Fibroblast of peridontal ligament (primary cell): ENCODE measurements around the gene CNPY1.
"Not testable (repeated sequence)": the region's sequence is repeated elsewhere in the genome, so short reads cannot be mapped to it uniquely, and the experiment has no call there.

Experiments
- DNase-seq: peaks from one replicate; pipeline ENCODE4 v3.0.0-alpha.2; 2010; ENCODE audit errors: extremely low read depth

Gene CNPY1

DNA sequence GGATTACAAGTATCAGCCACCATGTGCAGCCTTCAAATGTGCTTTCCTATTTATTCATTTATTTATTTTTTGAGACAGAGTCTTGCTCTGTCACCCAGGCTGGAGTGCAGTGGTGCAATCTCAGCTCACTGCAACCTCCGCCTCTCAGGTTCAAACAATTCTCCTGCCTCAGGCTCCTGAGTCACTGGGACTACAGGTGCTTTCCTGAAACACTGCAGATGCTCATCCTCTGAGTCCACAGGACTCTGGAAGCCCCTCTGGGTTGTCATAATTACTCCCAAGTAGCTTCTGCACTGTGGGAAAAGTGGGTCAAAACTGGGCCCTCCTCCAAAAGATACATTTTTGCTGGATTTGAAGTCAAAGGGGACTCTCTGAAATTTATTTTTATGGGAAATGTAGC is at the start of gene CNPY1:
Gene CNPY1, minus strand, starts transcription at position 111 of the 400 bp plus-strand sequence. CDS start 630 bp downstream, outside the sequence.
- DNase-seq: not testable (repeated sequence)

GRCh38 chr7:155594961-155595366 is 48.6 kb upstream of the CNPY1 start:
- no peak for DNase-seq

GRCh38 chr7:155594163-155594732 is 47.9 kb upstream of the CNPY1 start:
- DNase-seq: no peak

DNA sequence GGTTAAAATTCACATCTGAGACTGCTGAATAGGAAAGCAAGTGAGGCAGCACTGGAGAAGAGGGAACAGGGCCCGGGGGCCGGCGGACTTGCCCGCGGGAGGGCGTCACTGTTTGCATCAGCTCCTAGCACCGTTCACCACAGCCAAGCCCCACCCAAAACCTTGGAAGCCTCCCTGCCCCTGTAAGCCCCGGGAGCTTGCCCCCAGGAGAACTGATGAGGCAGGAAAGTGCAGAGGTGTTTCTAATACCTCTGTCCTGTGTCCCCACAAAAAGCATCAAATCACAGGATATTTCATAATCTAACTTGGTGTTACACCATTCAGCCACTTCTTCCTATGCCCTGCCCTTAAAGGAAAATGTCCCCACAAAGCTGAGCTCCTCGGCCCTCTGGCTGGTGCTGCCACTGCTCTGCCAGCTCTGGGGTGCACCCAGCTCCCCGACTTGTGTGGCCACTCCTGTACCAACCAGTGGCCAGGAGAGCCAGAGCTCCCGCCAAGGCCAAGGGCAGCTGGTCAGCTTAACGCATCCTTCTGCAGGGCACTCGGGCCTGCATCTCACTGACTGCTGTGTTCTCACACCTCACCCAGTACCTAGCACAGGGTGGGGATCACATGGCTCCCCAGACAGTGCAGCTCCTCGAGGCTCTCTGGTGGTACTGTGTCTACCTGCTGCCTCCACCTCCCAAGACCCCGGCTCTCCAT is 47.3 kb upstream of the CNPY1 start:
- no peak for DNase-seq

DNA sequence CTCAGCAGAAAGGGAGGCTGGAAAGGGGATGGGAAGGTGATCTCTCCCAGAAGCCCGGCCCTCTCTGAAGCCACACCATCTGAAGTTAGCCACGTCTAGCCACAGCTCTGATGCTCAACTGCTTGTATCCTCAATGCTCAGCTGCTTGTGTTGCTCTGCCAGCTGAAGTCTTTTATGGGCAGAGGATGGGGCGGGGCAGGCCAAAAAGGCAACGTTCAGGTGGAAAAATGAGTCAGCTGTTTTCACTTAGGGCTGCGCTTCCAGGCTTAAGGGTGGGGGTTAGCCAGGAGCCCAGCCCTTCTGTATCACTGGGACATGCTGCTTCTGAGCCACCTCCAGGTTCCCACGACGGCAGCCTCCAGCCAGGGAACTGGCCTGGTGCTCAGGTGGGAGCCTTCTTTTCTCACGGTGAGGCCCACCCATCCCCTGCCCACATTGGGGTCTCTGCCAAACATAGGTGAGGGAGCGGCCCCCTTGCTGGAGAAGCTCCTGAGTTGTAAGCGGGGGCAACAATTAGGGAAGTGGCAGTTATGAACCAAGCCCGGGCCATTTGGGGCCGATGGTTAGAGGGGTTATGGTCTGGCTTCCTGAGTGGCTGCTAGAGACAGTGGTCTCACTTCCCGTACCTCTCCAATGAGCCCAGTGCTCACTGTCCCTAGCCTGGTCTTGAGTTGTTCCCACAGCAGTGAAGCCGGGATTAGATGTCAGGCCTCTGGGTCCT is 44.9 kb upstream of the CNPY1 start:
- no peak for DNase-seq

DNA sequence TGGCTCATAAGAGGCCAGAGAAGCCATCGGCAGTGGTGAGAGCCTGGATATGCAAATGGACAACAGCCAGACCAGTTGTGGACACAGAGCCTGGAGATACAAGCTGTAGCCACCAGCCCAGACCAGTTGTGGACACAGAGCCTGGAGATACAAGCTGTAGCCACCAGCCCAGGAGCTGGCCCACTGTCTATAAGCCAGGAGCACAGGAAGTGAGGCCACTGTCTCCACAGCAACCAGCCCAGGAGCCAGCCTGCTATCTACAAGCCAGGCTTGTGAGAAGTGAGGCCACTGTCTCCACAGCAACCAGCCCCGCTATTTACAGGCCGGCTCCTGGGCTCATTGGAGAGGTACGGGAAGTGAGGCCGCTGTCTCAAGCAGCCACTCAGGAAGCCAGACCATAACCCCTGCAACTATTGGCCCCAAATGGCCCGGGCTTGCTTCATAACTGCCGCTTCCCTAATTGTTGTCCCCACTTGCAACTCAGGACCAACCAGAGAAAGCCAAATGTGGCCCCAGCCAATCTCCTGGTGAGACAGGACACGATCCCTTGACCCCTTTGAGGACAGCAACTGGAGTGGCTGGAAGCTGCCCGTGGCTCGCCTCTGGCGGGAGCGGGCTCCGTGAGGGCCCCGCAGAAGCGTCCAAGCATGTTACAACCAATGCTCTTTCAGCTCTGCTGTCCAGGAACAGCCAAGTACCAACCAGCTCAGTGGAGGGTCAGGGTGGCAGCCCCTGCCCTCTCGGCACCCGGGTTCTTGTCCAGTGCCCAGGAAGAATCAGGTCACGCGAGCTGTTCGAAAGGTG is 44.1 kb upstream of the CNPY1 start:
- DNase-seq: no peak

GRCh38 chr7:155589001-155589980 is 42.9 kb upstream of the CNPY1 start:
- no peak for DNase-seq

- DNase-seq: no peak
These were observed 42.2 kb upstream of the CNPY1 start for GRCh38 chr7:155588468-155588998.

DNA sequence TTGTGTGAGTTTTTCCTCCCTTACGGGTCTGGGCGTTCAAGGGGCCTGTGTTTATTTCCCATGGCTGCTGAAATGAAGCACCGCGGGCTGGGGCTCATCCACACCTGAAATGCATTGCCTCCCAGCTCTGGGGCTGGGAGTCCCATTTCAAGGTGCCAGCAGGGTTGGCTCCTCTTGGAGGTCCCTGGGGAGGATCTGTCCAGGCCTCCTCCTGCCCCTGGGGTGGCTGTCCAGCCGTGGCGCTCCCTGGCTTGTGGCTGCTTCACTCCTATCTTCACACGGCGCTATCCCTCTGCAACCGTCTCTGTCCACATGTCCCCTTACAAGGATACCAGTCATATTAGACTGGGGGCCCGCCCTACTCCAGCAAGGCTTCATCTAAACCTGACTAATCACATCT is 41.1 kb upstream of the CNPY1 start:
- no peak for DNase-seq

- no peak for DNase-seq
These were observed 40.6 kb upstream of the CNPY1 start for GRCh38 chr7:155586843-155587440.

GRCh38 chr7:155585951-155586350 is 39.6 kb upstream of the CNPY1 start:
- no peak for DNase-seq

GRCh38 chr7:155585532-155585895 is 39.2 kb upstream of the CNPY1 start:
- no peak for DNase-seq

DNA sequence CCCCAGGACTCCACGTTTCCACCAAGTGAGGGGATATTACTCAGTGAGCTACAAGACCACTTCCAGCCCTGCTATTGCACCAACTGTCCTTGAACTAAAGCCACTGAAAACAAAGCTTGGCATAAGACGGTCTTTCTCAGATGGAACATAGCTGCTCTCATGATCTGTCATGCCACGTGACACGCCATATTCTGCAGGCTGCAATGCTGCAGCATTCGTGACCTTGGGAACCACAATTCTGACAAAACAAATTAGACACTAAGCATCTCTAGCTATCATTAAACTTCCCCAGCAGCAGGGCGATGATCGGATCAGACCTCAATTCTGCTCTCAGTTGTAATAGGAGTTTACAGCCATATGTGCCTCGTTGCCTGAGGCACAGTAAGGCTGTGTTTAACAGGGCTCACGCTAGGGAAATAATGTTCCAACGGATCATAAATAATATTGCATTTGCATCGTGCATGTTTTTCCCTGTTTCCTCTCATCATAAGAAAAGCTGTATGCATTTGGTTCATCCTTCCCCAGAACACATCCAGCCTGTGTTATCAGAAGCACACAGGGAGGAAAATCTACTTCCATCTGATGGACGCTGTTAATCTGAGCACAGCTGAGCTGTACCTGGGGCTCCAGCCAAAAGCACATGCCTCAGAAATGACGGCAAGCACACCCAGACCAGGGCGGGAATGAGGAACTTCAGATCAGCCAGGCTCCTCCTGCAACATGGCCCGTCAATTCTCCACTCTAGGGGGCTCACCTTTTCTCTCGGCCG is 38.6 kb upstream of the CNPY1 start:
- DNase-seq: no peak

- DNase-seq: no peak
These were observed 37.9 kb upstream of the CNPY1 start for GRCh38 chr7:155584261-155584660.

DNA sequence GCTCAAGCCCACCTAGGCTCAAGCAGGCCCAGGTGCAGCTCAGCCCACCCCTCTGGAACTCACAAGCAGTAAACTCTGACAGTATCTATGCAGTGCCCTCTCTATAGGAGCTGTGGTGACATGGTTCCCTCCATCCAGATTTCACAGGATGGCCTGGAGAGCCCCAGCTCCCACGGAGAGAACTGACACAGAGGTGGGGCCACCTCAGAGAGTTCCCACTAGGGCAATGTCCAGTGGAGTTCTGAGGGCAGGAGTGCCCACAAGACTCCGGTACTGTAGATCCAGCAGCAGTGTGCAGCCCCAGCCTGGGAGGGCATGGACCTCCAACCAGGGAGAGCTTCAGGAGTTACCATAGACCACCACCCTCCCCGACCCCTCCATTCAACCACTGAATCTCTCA is 37.3 kb upstream of the CNPY1 start:
- DNase-seq: no peak

- no peak for DNase-seq
These were observed 35.6 kb upstream of the CNPY1 start for GRCh38 chr7:155581954-155582353.

- no peak for DNase-seq
These were observed 34.9 kb upstream of the CNPY1 start for GRCh38 chr7:155581107-155581830.

- no peak for DNase-seq
These were observed 34.0 kb upstream of the CNPY1 start for GRCh38 chr7:155580367-155580766.

GRCh38 chr7:155579565-155579964 is 33.2 kb upstream of the CNPY1 start:
- DNase-seq: no peak
